HCT116 (cell line): ENCODE data around the gene RAD9A. TPM values are rescaled to one million over a fixed set of nuclear protein-coding genes. Genes with fewer than 3 reads are reported as not detected.
"Not testable (repeated sequence)": the region's sequence is repeated elsewhere in the genome, so short reads cannot be mapped to it uniquely, and the experiment has no call there.

ENCODE experiments used
- ATAC-seq: fragments of 200-7000 bp; cut with Tn5 transposase; 2 replicates; pipeline ENCODE4 v1.9.1; 2020; ENCODE audit warnings: mild to moderate bottlenecking, moderate library complexity
- BruUV-seq: library from RNA; stranded (reverse); fragments of 400-500 nt; replicated peaks from 2 replicates; lab custom pipeline; 2021; lab: Mats Ljungman, UMichigan
- CTCF ChIA-PET: fragments of 300-600 bp; sonication (Branson Sonifier 250); formaldehyde crosslinking; loops from one replicate; lab custom pipeline; 2021; ENCODE audit warnings: antibody characterized with exemption; lab: Charles Lee
- POLR2A ChIA-PET: fragments of 300-600, 350-600 bp; sonication (Branson Sonifier 250); formaldehyde crosslinking; loops from one replicate; lab custom pipeline; 2021; ENCODE audit warnings: antibody characterized with exemption; lab: Charles Lee
- RAD21 ChIA-PET, 2 experiments: fragments of 300-600 bp; sonication (Branson Sonifier 250); formaldehyde crosslinking; loops; one replicate each; lab custom pipeline; 2023; ENCODE audit warnings: low total read pairs in 2 of 2; ENCODE audit not compliant: uncharacterized antibody in 2 of 2, unreplicated experiment in 2 of 2, low non-redundant PET in 1 of 2; lab: Charles Lee
- DNase-seq: peaks from one replicate; pipeline ENCODE4 v3.0.0-alpha.2; 2010; ENCODE audit warnings: low read depth, low spot score
- H2AFZ ChIP-seq: fragments of 200-600 bp; shearing (Covaris generic), sonication (generic); 2 replicates; pipeline ENCODE4 v1.6.1; 2017; ENCODE audit warnings: low read depth, mixed run types, mixed read lengths, antibody characterized with exemption, low read length; ENCODE audit not compliant: poor library complexity, severe bottlenecking
- H3K27ac ChIP-seq: 2 replicates; pipeline ENCODE4 v1.5.1; 2012; ENCODE audit warnings: low read depth, low read length
- H3K27me3 ChIP-seq: fragments of 200-600 bp; sonication (generic); 2 replicates; pipeline ENCODE4 v1.6.1; 2016; ENCODE audit warnings: mixed run types, low read length, mixed read lengths; ENCODE audit not compliant: insufficient read depth
- H3K36me3 ChIP-seq, 2 experiments: fragments of 200-500 bp in 1 of 2; fragments of 200-600 bp in 1 of 2; sonication (Bioruptor generic) in 1 of 2; sonication (generic) in 1 of 2; 2 replicates each; pipeline versions ENCODE4 v1.5.1 to v1.6.1; 2014 to 2016; ENCODE audit warnings: low read length in 2 of 2, inconsistent platforms in 1 of 2, mixed read lengths in 1 of 2, mixed run types in 1 of 2; ENCODE audit not compliant: insufficient read depth in 2 of 2, control insufficient read depth in 1 of 2
- H3K4me1 ChIP-seq, 2 experiments: fragments of 200-600 bp in 1 of 2; sonication (generic) in 1 of 2; 2 replicates each; pipeline versions ENCODE4 v1.5.1 to v1.6.1; 2012 to 2017; ENCODE audit warnings: low read length in 2 of 2, inconsistent platforms in 1 of 2, mild to moderate bottlenecking in 1 of 2, mixed read lengths in 1 of 2, mixed run types in 1 of 2, moderate library complexity in 1 of 2; ENCODE audit not compliant: insufficient read depth in 2 of 2, control insufficient read depth in 1 of 2
- H3K4me2 ChIP-seq: fragments of 200-600 bp; sonication (generic); 2 replicates; pipeline ENCODE4 v1.6.1; 2017; ENCODE audit warnings: mixed run types, low read length, mixed read lengths
- H3K4me3 ChIP-seq, 2 experiments: fragments of 200-600 bp in 1 of 2; sonication (generic) in 1 of 2; replicated peaks in 1 of 2; 2 replicates each; pipeline ENCODE4 v1.5.1; 2011 to 2016; ENCODE audit warnings: low read length in 2 of 2, control low read depth in 1 of 2, low read depth in 1 of 2, mild to moderate bottlenecking in 1 of 2, mixed read lengths in 1 of 2, mixed run types in 1 of 2
- H3K79me2 ChIP-seq: fragments of 200-600 bp; sonication (generic); 2 replicates; pipeline ENCODE4 v1.6.1; 2017; ENCODE audit warnings: mild to moderate bottlenecking, mixed run types, low read length, moderate library complexity, mixed read lengths; ENCODE audit not compliant: insufficient read depth
- H3K9ac ChIP-seq: fragments of 200-600 bp; sonication (generic); 2 replicates; pipeline ENCODE4 v1.6.1; 2016; ENCODE audit warnings: low read length, mixed read lengths
- H3K9me2 ChIP-seq: fragments of 200-600 bp; sonication (generic), shearing (Covaris generic); 2 replicates; pipeline ENCODE4 v1.6.1; 2017; ENCODE audit warnings: mixed run types, mild to moderate bottlenecking, moderate library complexity; ENCODE audit not compliant: insufficient read depth
- H3K9me3 ChIP-seq, 2 experiments: fragments of 200-500 bp in 1 of 2; fragments of 200-600 bp in 1 of 2; sonication (Bioruptor generic) in 1 of 2; sonication (generic) in 1 of 2; 2 replicates each; pipeline ENCODE4 v1.6.1; 2014 to 2017; ENCODE audit warnings: low read length in 2 of 2, mixed read lengths in 2 of 2, inconsistent platforms in 1 of 2, low read depth in 1 of 2, mild to moderate bottlenecking in 1 of 2, mixed run types in 1 of 2, moderate library complexity in 1 of 2; ENCODE audit not compliant: control insufficient read depth in 1 of 2, insufficient read depth in 1 of 2
- H4K20me1 ChIP-seq: fragments of 200-600 bp; sonication (generic), shearing (Covaris generic); 2 replicates; pipeline ENCODE4 v1.6.1; 2017; ENCODE audit warnings: mixed run types, mild to moderate bottlenecking, moderate library complexity; ENCODE audit not compliant: insufficient read depth
- CBX3 ChIP-seq: IDR thresholded peaks from 2 replicates; pipeline ENCODE4 v1.6.1; 2012; ENCODE audit warnings: low read depth
- CEBPB ChIP-seq: IDR thresholded peaks from 2 replicates; pipeline ENCODE4 v1.6.1; 2012; ENCODE audit warnings: low read depth
- EZH2 ChIP-seq: fragments of 200-600 bp; sonication (generic); IDR thresholded peaks from 2 replicates; pipeline ENCODE4 v1.6.1; 2017; ENCODE audit warnings: antibody characterized with exemption, mixed run types
- JUND ChIP-seq: IDR thresholded peaks from 2 replicates; pipeline ENCODE4 v1.6.1; 2012
- POLR2AphosphoS5 ChIP-seq: IDR thresholded peaks from 2 replicates; pipeline ENCODE4 v1.6.1; 2011; ENCODE audit warnings: mild to moderate bottlenecking, low read depth, low read length, moderate library complexity
- RAD21 ChIP-seq: IDR thresholded peaks from 2 replicates; pipeline ENCODE4 v1.6.1; 2012; ENCODE audit warnings: low read depth, mild to moderate bottlenecking
- TCF7L2 ChIP-seq: IDR thresholded peaks from 2 replicates; pipeline ENCODE4 v1.7.0; 2011; ENCODE audit warnings: borderline replicate concordance, inconsistent platforms; ENCODE audit not compliant: insufficient read depth, insufficient read length; ENCODE audit errors: extremely low read depth
- YY1 ChIP-seq: IDR thresholded peaks from 2 replicates; pipeline ENCODE4 v1.6.1; 2011; ENCODE audit warnings: low read length, low read depth, moderate library complexity, mild to moderate bottlenecking; ENCODE audit not compliant: insufficient replicate concordance; ENCODE audit errors: extremely low read depth
- ZBTB33 ChIP-seq: IDR thresholded peaks from 2 replicates; pipeline ENCODE4 v1.6.1; 2011; ENCODE audit warnings: mild to moderate bottlenecking, low read length, moderate library complexity; ENCODE audit not compliant: insufficient replicate concordance; ENCODE audit errors: extremely low read depth
- intact Hi-C: fragments of 100-400 bp; cut with micrococcal nuclease; formaldehyde crosslinking; loops from 2 replicates; pipeline ENCODE4 v1.10.0; 2022
- total RNA-seq: library from RNA; stranded (reverse); gene quantifications from one replicate; pipeline ENCODE4 v1.2.1, GENCODE V29; 2021; ENCODE audit not compliant: unreplicated experiment

The RAD9A gene
- total RNA-seq, 1 experiment from 2014 or later = 49.8 TPM

GRCh38 chr11:67423891-67424613 lies 32.3 kb downstream of the RAD9A start:
- intact Hi-C loops = no loop called here
- H3K36me3 ChIP-seq = no peaks in the 10 kb centered on the region
- H4K20me1 ChIP-seq = no peaks in the 10 kb centered on the region
- POLR2A ChIA-PET = no interaction called here
- peaks cover 8% of the 10 kb centered on the region for H3K79me2 ChIP-seq
- no TSS peak for BruUV-seq
- H3K4me1 ChIP-seq = peaks cover 11 to 31% of the 10 kb centered on the region in 2 experiments; a peak in 3 of 4 replicates
- H3K4me2 ChIP-seq = no peak overlapping the region
- TF ChIP-seq CEBPB (no peak), TCF7L2 (no peak), EZH2 (no peak), POLR2AphosphoS5 (no peak), JUND (no peak), RAD21 (no peak), ZBTB33 (no peak), YY1 (no peak), CBX3 (no peak)
- ATAC-seq = no peak
- no peak overlapping the region for H3K4me3 ChIP-seq
- CTCF ChIA-PET = interaction anchor here (1.3 kb wide), 1 partner anchor 22 kb away, joined by 5 read pairs; the partner anchor contains the start of gene PPP1CA
- no peaks in the 10 kb centered on the region for H3K27me3 ChIP-seq
- no peak overlapping the region for H2AFZ ChIP-seq
- RAD21 ChIA-PET = no interaction called here
- H3K27ac ChIP-seq = no peak overlapping the region
- H3K9ac ChIP-seq = no peak overlapping the region
- no peak for DNase-seq
- no peaks in the 10 kb centered on the region for H3K9me2 ChIP-seq
- no peaks in the 10 kb centered on the region for H3K9me3 ChIP-seq

GRCh38 chr11:67427364-67427859 lies 35.6 kb downstream of the RAD9A start:
- H3K9ac ChIP-seq, CTCF ChIA-PET, DNase-seq, H3K36me3 ChIP-seq, H4K20me1 ChIP-seq, H3K27me3 ChIP-seq, H2AFZ ChIP-seq, RAD21 ChIA-PET, H3K9me2 ChIP-seq, BruUV-seq, ATAC-seq, H3K9me3 ChIP-seq, H3K4me3 ChIP-seq: not testable (repeated sequence)
- POLR2A ChIA-PET = interaction anchor here (0.7 kb wide), 1 partner anchor 59 kb away, joined by 3 read pairs; no protein-coding TSS in a partner anchor
- Histone ChIP-seq H3K27ac (peak overlapping the region; percentile 20; the same call in 1 of the 2 replicates), H3K4me1 (peaks cover 15 to 21% of the 10 kb centered on the region in 2 experiments), H3K79me2 (peaks cover 27% of the 10 kb centered on the region), H3K4me2 (peak overlapping the region; percentile 95; the same call in 1 of the 2 replicates)
- intact Hi-C loops = loop anchor here (5.0 kb wide), 1 partner anchor 80 kb away; the partner anchor contains the start of genes CDK2AP2 and PITPNM1
